ENCODE data around the gene KIAA1217. TPM values are rescaled to one million over a fixed set of nuclear protein-coding genes. Genes with fewer than 3 reads are reported as not detected.

The KIAA1217 gene
- total and polyA plus RNA-seq, 9 of the 15 experiments (the other 6 are each of a cell fraction or from before 2014, with no cell fraction given), result 0.04 TPM; not detected in 8

GRCh38 chr10:24462889-24463552, 254.1 kb downstream of the KIAA1217 start:
- Histone ChIP-seq H4K20me1 (replicated peaks; ENCODE audit: control insufficient read depth, insufficient read depth, low read length) (no peaks in the 10 kb centered on the region; the same call in 1 of the 2 replicates), H3K9ac (ENCODE audit: insufficient read depth in 1 of 2, low read depth in 2 of 2, low read length in 2 of 2) (no peak overlapping the region), H3K4me2 (ENCODE audit: insufficient read depth, low read length) (no peak overlapping the region), H3K4me1 (replicated peaks in 1 of 2; ENCODE audit: control insufficient read depth in 2 of 2, insufficient read depth in 2 of 2, low read length in 2 of 2) (no peaks in the 10 kb centered on the region), H2AFZ (ENCODE audit: low read depth, low read length) (no peak overlapping the region), H3K9me3 (replicated peaks; ENCODE audit: control insufficient read depth, insufficient read depth, low read depth, low read length) (no peaks in the 10 kb centered on the region), H3K4me3 (no peak overlapping the region), H3K79me2 (ENCODE audit: control insufficient read depth, insufficient read depth, low read length) (no peaks in the 10 kb centered on the region), H3K36me3 (ENCODE audit: control insufficient read depth, insufficient read depth, low read length) (no peaks in the 10 kb centered on the region), H3K27me3 (ENCODE audit: control insufficient read depth in 2 of 2, insufficient read depth in 2 of 2, low read length in 2 of 2) (peaks cover 13 to 16% of the 10 kb centered on the region in 2 experiments; a peak in 3 of 5 replicates), H3K9me1 (ENCODE audit: control insufficient read depth, insufficient read depth, low read length) (no peaks in the 10 kb centered on the region), H3K27ac (ENCODE audit: extremely low read depth, low read depth, low read length) (no peak overlapping the region)
- intact Hi-C loops (cut with micrococcal nuclease) (no loop called here), in situ Hi-C loops (cut with MboI) (no loop called here)
- ATAC-seq (0 out of 3 replicates have a peak, but pooled peaks have one; percentile 42), FAIRE-seq (peak; percentile 35), DNase-seq (ENCODE audit: extremely low read depth in 1 of 4, low spot score in 3 of 4) (no peak)
- BruUV-seq (replicated peaks), result no TSS peak
- POLR2A ChIA-PET, result no interaction called here
- peak in 2 of 3 experiments; percentile 17 to 29; a peak in 1 of 6 replicates for TF ChIP-seq CTCF (IDR thresholded peaks at IDR 0.05 in 2 of 3, conservative IDR thresholded peaks at IDR 0.05 in 1 of 3; ENCODE audit: insufficient read depth in 2 of 3, low read depth in 1 of 3, low read length in 3 of 3)
- TF ChIP-seq ZNF592 (IDR thresholded peaks at IDR 0.05), result no peak
- CTCF ChIA-PET (ENCODE audit: low intra/inter-chr PET ratio), result no interaction called here
- WGBS (ENCODE audit: insufficient coverage, low coverage, missing lambda C conversion rate), result 2% methylated on average over 6 of the region's 6 CpGs
